ENCODE measurements around the gene CDH4.

GRCh38 chr20:61512475-61512874 lies 260.4 kb downstream of the CDH4 start:
- TF ChIP-seq SIN3A (IDR thresholded peaks at IDR 0.05; ENCODE audit: borderline replicate concordance, insufficient read depth, low read length) (no peak), TAF1 (IDR thresholded peaks at IDR 0.05; ENCODE audit: borderline replicate concordance, insufficient read depth, low read length) (no peak), REST (IDR thresholded peaks at IDR 0.05; ENCODE audit: insufficient read depth in 1 of 2, low read depth in 2 of 2, low read length in 2 of 2) (no peak), POLR2AphosphoS5 (IDR thresholded peaks at IDR 0.05; ENCODE audit: low read depth, low read length) (no peak), FOXP2 (optimal IDR thresholded peaks at IDR 0.05; ENCODE audit: borderline replicate concordance, extremely low read depth, extremely low read length, insufficient read depth) (no peak)

Measured in PFSK-1 (cell line).